Choroid plexus epithelial cell (primary cell): ENCODE measurements around the gene BCAP29.

Experiments used
- DNase-seq: peaks from one replicate; pipeline ENCODE4 v3.0.0-alpha.2; 2010; ENCODE audit warnings: low read depth
- H3K4me3 ChIP-seq: 2 replicates; pipeline ENCODE4 v1.5.1; 2011; ENCODE audit warnings: low read depth, mild to moderate bottlenecking, control low read depth, low read length, moderate library complexity
- TF ChIP-seq, protein P1 (sequence below): conservative IDR thresholded peaks from 2 replicates; pipeline ENCODE4 v1.5.1; 2011; ENCODE audit warnings: low read depth, mild to moderate bottlenecking, control low read depth, inconsistent platforms, low read length, moderate library complexity

BCAP29 gene

DNA sequence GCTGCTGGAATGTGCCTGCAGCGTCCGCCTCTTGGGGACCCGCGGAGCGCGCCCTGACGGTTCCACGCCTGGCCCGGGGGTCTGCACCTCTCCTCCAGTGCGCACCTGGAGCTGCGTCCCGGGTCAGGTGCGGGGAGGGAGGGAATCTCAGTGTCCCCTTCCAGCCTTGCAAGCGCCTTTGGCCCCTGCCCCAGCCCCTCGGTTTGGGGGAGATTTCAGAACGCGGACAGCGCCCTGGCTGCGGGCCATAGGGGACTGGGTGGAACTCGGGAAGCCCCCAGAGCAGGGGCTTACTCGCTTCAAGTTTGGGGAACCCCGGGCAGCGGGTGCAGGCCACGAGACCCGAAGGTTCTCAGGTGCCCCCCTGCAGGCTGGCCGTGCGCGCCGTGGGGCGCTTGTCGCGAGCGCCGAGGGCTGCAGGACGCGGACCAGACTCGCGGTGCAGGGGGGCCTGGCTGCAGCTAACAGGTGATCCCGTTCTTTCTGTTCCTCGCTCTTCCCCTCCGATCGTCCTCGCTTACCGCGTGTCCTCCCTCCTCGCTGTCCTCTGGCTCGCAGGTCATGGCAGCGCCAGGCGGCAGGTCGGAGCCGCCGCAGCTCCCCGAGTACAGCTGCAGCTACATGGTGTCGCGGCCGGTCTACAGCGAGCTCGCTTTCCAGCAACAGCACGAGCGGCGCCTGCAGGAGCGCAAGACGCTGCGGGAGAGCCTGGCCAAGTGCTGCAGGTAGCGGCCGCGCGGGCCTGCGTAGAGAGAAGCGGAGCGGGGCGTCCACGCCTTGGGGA, 81.2 kb downstream of the BCAP29 start:
- TF ChIP-seq, protein P1, sequence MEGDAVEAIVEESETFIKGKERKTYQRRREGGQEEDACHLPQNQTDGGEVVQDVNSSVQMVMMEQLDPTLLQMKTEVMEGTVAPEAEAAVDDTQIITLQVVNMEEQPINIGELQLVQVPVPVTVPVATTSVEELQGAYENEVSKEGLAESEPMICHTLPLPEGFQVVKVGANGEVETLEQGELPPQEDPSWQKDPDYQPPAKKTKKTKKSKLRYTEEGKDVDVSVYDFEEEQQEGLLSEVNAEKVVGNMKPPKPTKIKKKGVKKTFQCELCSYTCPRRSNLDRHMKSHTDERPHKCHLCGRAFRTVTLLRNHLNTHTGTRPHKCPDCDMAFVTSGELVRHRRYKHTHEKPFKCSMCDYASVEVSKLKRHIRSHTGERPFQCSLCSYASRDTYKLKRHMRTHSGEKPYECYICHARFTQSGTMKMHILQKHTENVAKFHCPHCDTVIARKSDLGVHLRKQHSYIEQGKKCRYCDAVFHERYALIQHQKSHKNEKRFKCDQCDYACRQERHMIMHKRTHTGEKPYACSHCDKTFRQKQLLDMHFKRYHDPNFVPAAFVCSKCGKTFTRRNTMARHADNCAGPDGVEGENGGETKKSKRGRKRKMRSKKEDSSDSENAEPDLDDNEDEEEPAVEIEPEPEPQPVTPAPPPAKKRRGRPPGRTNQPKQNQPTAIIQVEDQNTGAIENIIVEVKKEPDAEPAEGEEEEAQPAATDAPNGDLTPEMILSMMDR = peak; percentile 34

DNA sequence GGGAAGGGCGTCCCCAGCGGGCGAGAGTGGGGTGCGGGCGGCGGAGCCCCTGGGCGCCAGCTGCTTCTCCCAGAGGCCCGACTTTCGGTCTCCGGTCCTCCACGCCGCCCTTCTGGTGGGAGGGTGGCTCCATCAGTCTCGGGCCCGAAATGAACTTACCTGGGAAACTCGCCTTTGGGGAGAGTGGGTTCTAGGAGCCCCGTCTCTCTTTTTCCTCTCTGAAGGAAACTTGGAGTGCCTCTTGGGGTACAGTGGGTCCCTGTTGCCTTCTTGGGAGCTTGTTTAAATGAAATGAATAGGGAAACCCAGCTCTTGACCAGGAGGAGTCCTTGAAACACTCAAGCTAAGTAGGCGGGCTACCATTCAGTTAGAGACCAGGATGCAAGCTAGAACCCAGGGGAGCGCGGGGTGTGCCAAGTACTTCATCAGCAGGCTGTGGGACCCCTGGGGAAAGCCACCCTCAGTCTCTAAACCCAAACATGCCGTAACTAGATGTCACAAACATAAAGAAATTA, 81.9 kb downstream of the BCAP29 start:
- TF ChIP-seq, protein P1 = no peak
- no peak for DNase-seq
- H3K4me3 ChIP-seq = peak overlapping the region; percentile 57

More for the DNA sequence above, 81.2 kb downstream of the BCAP29 start:
- peak overlapping the region; percentile 57 for H3K4me3 ChIP-seq
- peak; percentile 61 for DNase-seq

DNA sequence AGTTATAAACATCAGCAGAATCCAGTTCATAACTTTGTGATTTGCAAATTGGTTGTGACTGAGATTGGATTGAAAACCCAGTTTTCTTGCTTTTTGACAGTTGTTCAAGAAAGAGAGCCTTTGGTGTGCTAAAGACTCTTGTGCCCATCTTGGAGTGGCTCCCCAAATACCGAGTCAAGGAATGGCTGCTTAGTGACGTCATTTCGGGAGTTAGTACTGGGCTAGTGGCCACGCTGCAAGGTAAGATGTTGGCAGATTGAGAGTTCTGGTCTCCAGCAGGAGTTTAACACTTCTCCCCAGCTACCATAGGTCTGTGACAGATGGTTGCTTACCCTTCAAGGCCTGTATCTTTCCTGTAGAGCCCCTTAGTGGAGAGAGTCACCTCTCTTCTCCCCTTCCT, 83.2 kb downstream of the BCAP29 start:
- no peak for DNase-seq
- no peak overlapping the region for H3K4me3 ChIP-seq
- TF ChIP-seq, protein P1 = no peak

DNA sequence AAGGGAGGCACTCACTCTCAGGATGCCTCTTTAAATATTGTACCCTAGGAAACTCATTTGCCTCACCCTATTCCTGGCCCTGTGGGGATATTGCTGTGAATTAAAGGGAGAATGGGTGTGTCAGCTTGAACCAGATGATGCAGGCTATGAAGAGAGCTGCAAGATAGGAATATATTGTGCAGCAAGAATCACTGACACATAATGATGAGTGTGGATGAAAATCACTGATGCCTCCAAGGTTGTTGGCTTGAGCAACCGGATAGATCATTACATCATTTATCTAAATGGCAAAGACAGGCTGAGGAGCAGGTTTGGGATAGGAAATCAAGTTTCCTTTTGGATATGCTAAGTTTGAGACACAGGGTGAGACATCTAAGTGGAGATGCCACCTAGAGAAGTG, 86.7 kb downstream of the BCAP29 start:
- no peak overlapping the region for H3K4me3 ChIP-seq
- no peak for DNase-seq
- TF ChIP-seq, protein P1 = no peak

DNA sequence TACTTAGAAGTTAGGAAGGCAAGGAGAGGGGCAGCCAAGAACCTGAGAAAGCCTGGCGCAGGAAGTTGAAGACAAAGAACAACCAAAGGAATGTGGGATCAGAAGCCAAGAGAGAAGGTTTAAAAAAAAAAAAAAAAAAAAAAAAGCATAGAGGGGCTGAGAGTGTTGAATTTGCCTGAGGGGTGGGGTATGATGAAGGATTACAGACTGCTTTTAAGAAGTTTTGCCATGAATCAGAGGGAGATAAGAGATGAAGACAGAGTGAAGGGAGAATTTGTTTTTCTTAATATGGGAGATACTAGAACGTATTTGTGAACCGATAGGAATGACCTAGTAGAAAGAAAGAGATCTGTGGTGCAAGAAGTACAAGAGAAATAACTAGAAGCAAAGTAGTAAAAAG, 87.3 kb downstream of the BCAP29 start:
- no peak for DNase-seq
- TF ChIP-seq, protein P1 = no peak

DNA sequence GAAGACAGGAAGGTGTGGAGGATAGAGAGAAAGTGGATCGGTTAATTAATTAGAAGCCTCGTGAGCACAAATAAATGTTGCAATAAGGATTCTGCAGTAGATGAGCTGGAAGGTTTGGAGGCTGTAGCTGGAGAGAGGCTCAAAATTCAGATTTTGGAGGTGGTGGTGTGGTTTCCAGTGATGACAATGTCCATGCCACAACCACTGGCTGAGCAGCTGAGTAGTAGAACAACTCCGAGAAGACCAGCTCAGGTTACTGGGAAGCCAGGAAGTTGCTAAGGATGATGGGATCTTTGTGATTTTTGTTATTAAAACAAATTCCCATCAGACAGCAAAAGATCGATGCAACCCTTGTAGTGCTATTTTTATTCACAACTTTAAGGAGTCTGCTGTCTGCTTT, 88.2 kb downstream of the BCAP29 start:
- H3K4me3 ChIP-seq = no peak overlapping the region

More for the DNA sequence above, 87.3 kb downstream of the BCAP29 start:
- H3K4me3 ChIP-seq = no peak overlapping the region

More for the DNA sequence above, 88.2 kb downstream of the BCAP29 start:
- TF ChIP-seq, protein P1 = no peak
- DNase-seq = no peak
